SH-SY5Y (cell line): Measurements from ENCODE around the gene SALL2.

Source experiments
- GATA2 ChIP-seq: IDR thresholded peaks from 2 replicates; pipeline ENCODE4 v1.6.1; 2011; ENCODE audit warnings: mild to moderate bottlenecking, low read depth, low read length
- GATA3 ChIP-seq: IDR thresholded peaks from 2 replicates; pipeline ENCODE4 v1.6.1; 2011; ENCODE audit warnings: low read depth, mild to moderate bottlenecking, low read length, moderate library complexity

- TF ChIP-seq GATA2 (no peak), GATA3 (no peak)
These were observed 4.6 kb downstream of the SALL2 start for GRCh38 chr14:21521501-21521900.
